SW 1271 (cell line): ENCODE measurements around the gene ART1.
A peak's percentile ranks its signal among the peaks of the same experiment; 100 is the strongest.
"Not testable (repeated sequence)": the region's sequence is repeated elsewhere in the genome, so short reads cannot be mapped to it uniquely, and the experiment has no call there.

Experiments
- DNase-seq, 2 experiments: peaks; one replicate each; lab custom pipeline; 2025; lab: John Stamatoyannopoulos, UW

ART1 gene

GRCh38 chr11:3632070-3632660 is 12.8 kb upstream of the ART1 start:
- no peak for DNase-seq

- no peak for DNase-seq
Measured at GRCh38 chr11:3635641-3636375, 9.1 kb upstream of the ART1 start.

GRCh38 chr11:3637201-3637600 is 7.7 kb upstream of the ART1 start:
- no peak for DNase-seq

DNA sequence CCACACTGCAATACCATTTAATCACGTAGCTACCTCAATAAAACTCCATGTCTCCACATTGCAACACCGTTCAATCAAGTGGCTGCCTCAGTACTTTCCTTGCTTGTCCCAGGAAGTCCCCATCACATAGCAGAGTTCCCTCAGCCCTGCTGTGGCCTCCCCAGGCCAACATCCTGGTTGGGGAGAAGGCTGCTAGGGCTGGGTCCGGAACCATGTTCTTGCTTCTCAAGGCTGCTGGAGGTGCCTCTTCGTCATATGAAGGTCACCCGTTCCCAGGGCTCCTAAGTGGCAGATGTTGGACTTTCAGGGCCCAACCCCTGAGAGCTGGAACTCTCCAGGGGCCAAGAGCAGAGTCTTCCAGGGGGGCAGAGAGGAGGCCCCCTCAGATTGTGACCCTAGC is 6.4 kb upstream of the ART1 start:
- DNase-seq, result no peak

GRCh38 chr11:3639841-3640240 is 5.1 kb upstream of the ART1 start:
- DNase-seq, result no peak

GRCh38 chr11:3641191-3641590 is 3.7 kb upstream of the ART1 start:
- DNase-seq, result no peak

- DNase-seq, result no peak
Measured at GRCh38 chr11:3641701-3642070, 3.2 kb upstream of the ART1 start, which contains the start of gene ART5. Gene ART5, minus strand, starts transcription at chr11:3641992. Its CDS starts 130 bp downstream, at chr11:3641862.

GRCh38 chr11:3642071-3642951 is 2.6 kb upstream of the ART1 start:
- peak; percentile 17 to 48 for DNase-seq

GRCh38 chr11:3643102-3643546 is 1.8 kb upstream of the ART1 start:
- not testable (repeated sequence) for DNase-seq

- DNase-seq, result no peak
Measured at GRCh38 chr11:3645552-3645951, 624 bp downstream of the ART1 start.

GRCh38 chr11:3648843-3649242 is 3.9 kb downstream of the ART1 start:
- DNase-seq, result not testable (repeated sequence)

GRCh38 chr11:3649374-3649773 is 4.4 kb downstream of the ART1 start:
- DNase-seq, result not testable (repeated sequence)

- not testable (repeated sequence) for DNase-seq
Measured at GRCh38 chr11:3652514-3652913, 7.6 kb downstream of the ART1 start.

DNA sequence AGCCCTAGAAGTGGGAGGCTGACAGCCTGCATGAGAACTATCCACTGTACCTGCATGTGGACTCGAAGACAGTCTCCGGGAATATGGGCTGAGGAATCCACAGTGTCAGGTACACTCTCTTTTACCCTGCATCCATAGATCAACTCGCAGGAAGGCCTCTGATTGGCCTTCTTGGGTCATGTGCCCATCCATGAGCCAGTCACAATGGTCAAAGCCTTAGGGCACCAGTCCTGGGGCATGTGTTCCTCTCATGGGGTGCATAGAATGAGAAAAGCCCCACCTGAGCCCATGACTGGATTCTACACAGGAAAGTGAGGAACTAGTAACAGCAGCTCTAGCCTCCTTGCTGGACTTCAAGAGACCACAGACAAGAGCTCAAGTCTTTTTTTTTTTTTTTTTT is 10.6 kb downstream of the ART1 start:
- DNase-seq, result no peak

DNA sequence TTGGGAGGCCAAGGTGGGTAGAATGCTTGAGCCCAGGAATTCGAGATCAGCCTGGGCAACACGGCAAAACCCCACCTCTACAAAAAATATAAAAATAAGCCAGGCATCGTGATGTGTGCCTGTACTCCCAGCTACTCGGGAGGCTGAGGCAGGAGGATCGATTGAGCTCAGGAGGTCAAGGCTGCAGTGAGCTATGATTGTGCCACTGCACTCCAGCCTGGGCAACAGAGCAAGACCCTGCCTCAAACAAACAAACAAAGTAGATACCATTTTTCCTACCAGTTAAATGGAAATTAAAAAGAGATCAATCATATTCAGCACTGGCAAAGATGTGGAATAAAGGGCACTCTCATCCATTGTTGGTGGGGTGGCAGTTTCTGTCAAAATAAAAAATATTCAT is 12.4 kb downstream of the ART1 start:
- not testable (repeated sequence) for DNase-seq

DNA sequence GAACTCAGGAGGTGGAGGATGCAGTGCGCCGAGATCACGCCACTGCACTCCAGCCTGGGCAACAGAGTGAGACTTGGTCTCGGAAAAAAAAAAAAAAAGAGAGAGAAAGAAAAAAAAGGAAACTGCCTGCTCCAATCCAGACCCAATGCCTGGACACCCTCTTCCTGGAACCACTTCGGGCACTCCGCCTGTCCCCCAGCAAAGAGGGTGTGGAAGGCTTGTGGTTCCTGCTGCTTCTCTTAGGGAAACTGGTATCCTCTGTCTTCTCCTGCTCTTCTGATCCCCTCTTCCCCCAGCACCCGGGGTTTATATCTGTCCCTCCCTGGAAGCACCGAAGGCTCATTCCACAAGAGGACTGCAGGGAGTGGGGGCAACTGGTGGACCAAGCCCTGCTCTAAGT is 13.3 kb downstream of the ART1 start:
- no peak for DNase-seq

DNA sequence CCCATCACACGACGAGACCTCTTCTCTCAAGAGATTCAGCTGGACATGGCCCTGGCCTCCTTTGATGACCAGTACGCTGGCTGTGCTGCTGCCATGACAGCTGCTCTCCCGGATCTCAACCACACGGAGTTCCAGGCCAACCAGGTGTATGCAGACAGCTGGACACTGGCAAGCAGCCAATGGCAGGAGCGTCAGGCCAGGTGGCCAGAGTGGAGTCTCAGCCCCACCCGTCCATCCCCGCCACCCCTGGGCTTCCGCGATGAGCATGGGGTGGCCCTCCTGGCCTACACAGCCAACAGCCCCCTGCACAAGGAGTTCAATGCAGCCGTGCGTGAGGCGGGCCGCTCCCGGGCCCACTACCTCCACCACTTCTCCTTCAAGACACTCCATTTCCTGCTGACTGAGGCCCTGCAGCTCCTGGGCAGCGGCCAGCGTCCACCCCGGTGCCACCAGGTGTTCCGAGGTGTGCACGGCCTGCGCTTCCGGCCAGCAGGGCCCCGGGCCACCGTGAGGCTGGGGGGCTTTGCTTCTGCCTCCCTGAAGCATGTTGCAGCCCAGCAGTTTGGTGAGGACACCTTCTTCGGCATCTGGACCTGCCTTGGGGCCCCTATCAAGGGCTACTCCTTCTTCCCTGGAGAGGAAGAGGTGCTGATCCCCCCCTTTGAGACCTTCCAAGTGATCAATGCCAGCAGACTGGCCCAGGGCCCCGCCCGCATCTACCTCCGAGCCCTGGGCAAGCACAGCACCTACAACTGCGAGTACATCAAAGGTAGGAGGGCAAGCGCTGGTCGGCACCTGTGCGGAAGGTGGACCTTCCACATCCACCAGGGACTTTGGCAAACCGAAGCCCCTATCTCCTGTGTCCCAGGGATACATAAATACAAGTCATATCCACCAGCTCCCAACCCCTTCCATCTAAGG is 14.9 kb downstream of the ART1 start:
- DNase-seq, result no peak

DNA sequence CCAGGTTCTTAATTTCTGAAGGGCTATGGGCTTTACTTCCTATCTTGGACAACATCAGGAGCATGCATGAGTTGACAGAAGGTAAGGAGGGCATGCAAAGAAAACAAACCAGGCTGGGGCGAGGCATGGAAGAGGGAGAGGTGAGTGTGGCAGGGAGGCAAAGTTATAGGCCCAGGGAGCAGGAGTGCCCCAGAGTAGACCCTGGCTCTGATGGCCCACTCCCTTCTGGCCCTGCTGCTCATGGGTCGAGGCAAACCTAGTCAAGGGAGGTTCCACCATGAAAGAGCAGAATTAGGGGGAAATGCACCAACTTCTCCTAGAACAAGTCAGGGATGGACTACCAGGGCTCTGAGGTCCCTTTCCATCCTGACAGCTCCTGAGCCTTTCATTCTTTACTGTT is 16.0 kb downstream of the ART1 start:
- DNase-seq, result no peak

GRCh38 chr11:3662856-3663255 is 17.9 kb downstream of the ART1 start:
- DNase-seq, result no peak

- DNase-seq, result no peak
Measured at GRCh38 chr11:3664032-3664630, 19.2 kb downstream of the ART1 start.

- DNase-seq, result no peak
Measured at GRCh38 chr11:3665336-3666022, 20.6 kb downstream of the ART1 start.
